ENCODE data around the gene HNRNPD. TPM values are rescaled to one million over a fixed set of nuclear protein-coding genes. Genes with fewer than 3 reads are reported as not detected.

HNRNPD gene
- total and polyA plus RNA-seq, 2 of the 13 experiments (the other 11 are each of a cell fraction or from before 2014, with no cell fraction given): 64.0 to 69.7 TPM

- TF ChIP-seq SNAPC4 (CRISPR knock-in tag; IDR thresholded peaks at IDR 0.05) (0 out of 2 replicates have a peak, but pooled peaks have one; percentile 33), ZNF672 (CRISPR knock-in tag; IDR thresholded peaks at IDR 0.05) (peak; percentile 71; the same call in 1 of the 2 replicates), ZSCAN30 (CRISPR knock-in tag; IDR thresholded peaks at IDR 0.05) (0 out of 2 replicates have a peak, but pooled peaks have one; percentile 42), PTBP1 (IDR thresholded peaks at IDR 0.05; ENCODE audit: low read depth, low read length, poor library complexity, severe bottlenecking) (no peak), ZBTB1 (CRISPR knock-in tag; IDR thresholded peaks at IDR 0.05; ENCODE audit: borderline replicate concordance) (no peak), ATF7 (IDR thresholded peaks at IDR 0.05) (no peak), ATF7 (CRISPR knock-in tag; IDR thresholded peaks at IDR 0.05) (no peak), ZNF790 (CRISPR knock-in tag; IDR thresholded peaks at IDR 0.05; ENCODE audit: borderline replicate concordance) (no peak), ETV5 (CRISPR knock-in tag; IDR thresholded peaks at IDR 0.05; ENCODE audit: borderline replicate concordance) (peak; percentile 57; the same call in 1 of the 2 replicates), KLF16 (CRISPR knock-in tag; IDR thresholded peaks at IDR 0.05) (peak in 1 of 2 experiments; percentile 87; a peak in 2 of 4 replicates), FOXO1 (CRISPR knock-in tag; IDR thresholded peaks at IDR 0.05) (peak; percentile 81; the same call in 1 of the 2 replicates), TRAFD1 (CRISPR knock-in tag; IDR thresholded peaks at IDR 0.05; ENCODE audit: borderline replicate concordance) (no peak; the same call in 1 of the 2 replicates), ZSCAN31 (CRISPR knock-in tag; IDR thresholded peaks at IDR 0.05; ENCODE audit: low read depth) (peak; percentile 84; the same call in 1 of the 2 replicates), ZFP37 (CRISPR knock-in tag; IDR thresholded peaks at IDR 0.05; ENCODE audit: borderline replicate concordance) (peak; percentile 7; the same call in 1 of the 2 replicates), SRSF4 (IDR thresholded peaks at IDR 0.05; ENCODE audit: low read depth, low read length, poor library complexity, severe bottlenecking) (no peak), MED1 (CRISPR knock-in tag; IDR thresholded peaks at IDR 0.05) (peak; percentile 82), NFE2L2 (IDR thresholded peaks at IDR 0.05; ENCODE audit: low read length) (no peak), ZBTB25 (CRISPR knock-in tag; IDR thresholded peaks at IDR 0.05) (peak; percentile 97), ZNF713 (CRISPR knock-in tag; IDR thresholded peaks at IDR 0.05) (no peak), GLMP (CRISPR knock-in tag; IDR thresholded peaks at IDR 0.05; ENCODE audit: borderline replicate concordance) (peak; percentile 27; the same call in 1 of the 2 replicates)
Observed at GRCh38 chr4:82373816-82374625, at the start of gene HNRNPD (continued).

Data from HepG2 (cell line).